SK-N-SH (cell line): ENCODE measurements around the gene TINAGL1. TPM values are rescaled to one million over a fixed set of nuclear protein-coding genes. Genes with fewer than 3 reads are reported as not detected.

ENCODE experiments used
- CTCF ChIA-PET: fragments of 300-600, 350-600 bp; formaldehyde crosslinking; extraction: SDS; loops from one replicate; lab custom pipeline; 2021; lab: Yijun Ruan, JAX
- POLR2A ChIA-PET: fragments of 350-600 bp; sonication (Branson Sonifier 250); formaldehyde crosslinking; extraction: SDS; loops from one replicate; lab custom pipeline; 2020; ENCODE audit warnings: antibody characterized with exemption, inconsistent platforms; lab: Yijun Ruan, JAX
- DNase-seq: peaks from one replicate; pipeline ENCODE4 v3.0.0; 2012
- H2AFZ ChIP-seq: fragments of 200-600 bp; sonication (generic); 2 replicates; pipeline ENCODE4 v1.8.1; 2016; ENCODE audit warnings: antibody characterized with exemption, mild to moderate bottlenecking, low read depth
- H3F3A ChIP-seq: fragments of 200-600 bp; sonication (generic); replicated peaks from 2 replicates; pipeline ENCODE3; 2016; ENCODE audit warnings: antibody characterized with exemption, mild to moderate bottlenecking; ENCODE audit not compliant: insufficient read depth
- H3K27ac ChIP-seq, 2 experiments: fragments of 200-500 bp in 1 of 2; fragments of 200-600 bp in 1 of 2; sonication (Bioruptor generic) in 1 of 2; sonication (generic), shearing (Covaris generic) in 1 of 2; 2 replicates each; pipeline versions ENCODE4 v1.5.1 to v1.6.1; 2014 to 2016; ENCODE audit warnings: low read depth in 2 of 2, inconsistent platforms in 1 of 2, low read length in 1 of 2, mild to moderate bottlenecking in 1 of 2, mixed read lengths in 1 of 2
- H3K27me3 ChIP-seq: fragments of 200-600 bp; sonication (generic), shearing (Covaris generic); 2 replicates; pipeline ENCODE4 v1.6.1; 2016; ENCODE audit warnings: mixed run types; ENCODE audit not compliant: insufficient read depth
- H3K36me3 ChIP-seq, 2 experiments: fragments of 200-500 bp in 1 of 2; fragments of 200-600 bp in 1 of 2; sonication (Bioruptor generic) in 1 of 2; sonication (generic) in 1 of 2; replicated peaks in 1 of 2; 2 replicates each; pipeline versions ENCODE3 to v1.5.1; 2014 to 2016; ENCODE audit warnings: low read length in 1 of 2, mild to moderate bottlenecking in 1 of 2; ENCODE audit not compliant: insufficient read depth in 2 of 2, control insufficient read depth in 1 of 2
- H3K4me1 ChIP-seq, 2 experiments: fragments of 200-500 bp in 1 of 2; fragments of 200-600 bp in 1 of 2; sonication (Bioruptor generic) in 1 of 2; sonication (generic), shearing (Covaris generic) in 1 of 2; 2 replicates each; pipeline versions ENCODE4 v1.5.1 to v1.6.1; 2014 to 2016; ENCODE audit warnings: low read depth in 1 of 2, low read length in 1 of 2, mixed run types in 1 of 2; ENCODE audit not compliant: insufficient read depth in 2 of 2, control insufficient read depth in 1 of 2
- H3K4me2 ChIP-seq: fragments of 200-600 bp; sonication (generic), shearing (Covaris generic); 2 replicates; pipeline ENCODE4 v1.6.1; 2017; ENCODE audit warnings: mixed run types
- H3K4me3 ChIP-seq, 2 experiments: fragments of 200-500 bp in 1 of 2; fragments of 200-600 bp in 1 of 2; sonication (Bioruptor generic) in 1 of 2; sonication (generic), shearing (Covaris generic) in 1 of 2; 2 replicates each; pipeline versions ENCODE4 v1.5.1 to v1.8.1; 2014 to 2016; ENCODE audit warnings: low read depth in 2 of 2, inconsistent platforms in 1 of 2, low read length in 1 of 2, mild to moderate bottlenecking in 1 of 2, mixed read lengths in 1 of 2, moderate library complexity in 1 of 2
- H3K79me2 ChIP-seq: fragments of 200-600 bp; sonication (generic); 2 replicates; pipeline ENCODE4 v1.8.1; 2017; ENCODE audit warnings: mild to moderate bottlenecking; ENCODE audit not compliant: insufficient read depth
- H3K9ac ChIP-seq: fragments of 200-600 bp; sonication (generic); 2 replicates; pipeline ENCODE4 v1.6.1; 2017; ENCODE audit warnings: mixed run types
- H3K9me2 ChIP-seq: fragments of 200-600 bp; sonication (generic); 2 replicates; pipeline ENCODE4 v1.6.1; 2017; ENCODE audit warnings: mixed run types
- H3K9me3 ChIP-seq: fragments of 200-600 bp; sonication (generic); 2 replicates; pipeline ENCODE4 v1.6.1; 2017; ENCODE audit warnings: mixed run types, mild to moderate bottlenecking, moderate library complexity
- H4K20me1 ChIP-seq: fragments of 200-600 bp; sonication (generic); 2 replicates; pipeline ENCODE4 v1.6.1; 2017; ENCODE audit warnings: mild to moderate bottlenecking, mixed run types; ENCODE audit not compliant: insufficient read depth
- FOSL2 ChIP-seq: IDR thresholded peaks from 2 replicates; pipeline ENCODE4 v1.4.0; 2012; ENCODE audit warnings: low read depth, mild to moderate bottlenecking, moderate library complexity, borderline replicate concordance
- FOXM1 ChIP-seq: IDR thresholded peaks from 2 replicates; pipeline ENCODE4 v1.4.0; 2012; ENCODE audit warnings: low read depth, mild to moderate bottlenecking
- GABPA ChIP-seq: IDR thresholded peaks from 2 replicates; pipeline ENCODE4 v1.4.0; 2012; ENCODE audit warnings: low read depth, mild to moderate bottlenecking
- GATA2 ChIP-seq: sonication (generic); formaldehyde crosslinking; IDR thresholded peaks from 2 replicates; pipeline ENCODE4 v1.5.0; 2020; ENCODE audit warnings: mild to moderate bottlenecking, missing genetic modification reagents
- JUND ChIP-seq: IDR thresholded peaks from 2 replicates; pipeline ENCODE4 v1.4.0; 2012
- MAX ChIP-seq: IDR thresholded peaks from 2 replicates; pipeline ENCODE4 v1.4.0; 2012; ENCODE audit warnings: low read depth
- MXI1 ChIP-seq: IDR thresholded peaks from 2 replicates; pipeline ENCODE4 v1.6.1; 2012; ENCODE audit warnings: mild to moderate bottlenecking, low read depth, low read length, improper control_type of control experiment
- RCOR1 ChIP-seq: fragments of 150-350 bp; IDR thresholded peaks from 2 replicates; pipeline ENCODE4 v1.6.1; 2017; ENCODE audit warnings: antibody characterized with exemption, low read length
- RFX5 ChIP-seq: IDR thresholded peaks from 2 replicates; pipeline ENCODE4 v1.6.1; 2012; ENCODE audit warnings: mild to moderate bottlenecking, improper control_type of control experiment, low read length
- TCF12 ChIP-seq: IDR thresholded peaks from 2 replicates; pipeline ENCODE4 v1.4.0; 2012
- TEAD4 ChIP-seq: IDR thresholded peaks from 2 replicates; pipeline ENCODE4 v1.4.0; 2012; ENCODE audit warnings: mild to moderate bottlenecking, borderline replicate concordance; ENCODE audit not compliant: insufficient read depth
- USF2 ChIP-seq: fragments of 150-350 bp; IDR thresholded peaks from 2 replicates; pipeline ENCODE4 v1.6.1; 2017; ENCODE audit warnings: antibody characterized with exemption, low read length, low read depth, borderline replicate concordance
- ZBTB33 ChIP-seq: IDR thresholded peaks from 2 replicates; pipeline ENCODE4 v1.4.0; 2012; ENCODE audit warnings: low read depth, borderline replicate concordance
- WGBS: methylation state at CpG from one replicate; pipeline ENCODE4 v1.1.6; 2017; ENCODE audit warnings: low lambda C conversion rate; 5-methylcytosine and 5-hydroxymethylcytosine counted together
- polyA plus RNA-seq, 3 experiments: library from polyadenylated mRNA; depleted of rRNA; stranded (reverse); fragments of >200 nt; gene quantifications; 2 replicates each; pipeline ENCODE4 v1.2.3, GENCODE V29; 2012

TINAGL1 gene
- polyA plus RNA-seq (2012; rRNA removed) = 0.23 TPM in 1 of 2 replicates, not detected in the other
- polyA plus RNA-seq (2012; cell fraction: cytosol; rRNA removed) = 0.01 and 0.03 TPM in 2 replicates
- 0.07 and 0.10 TPM in 2 replicates for polyA plus RNA-seq (2012; cell fraction: nucleus; rRNA removed)

DNA sequence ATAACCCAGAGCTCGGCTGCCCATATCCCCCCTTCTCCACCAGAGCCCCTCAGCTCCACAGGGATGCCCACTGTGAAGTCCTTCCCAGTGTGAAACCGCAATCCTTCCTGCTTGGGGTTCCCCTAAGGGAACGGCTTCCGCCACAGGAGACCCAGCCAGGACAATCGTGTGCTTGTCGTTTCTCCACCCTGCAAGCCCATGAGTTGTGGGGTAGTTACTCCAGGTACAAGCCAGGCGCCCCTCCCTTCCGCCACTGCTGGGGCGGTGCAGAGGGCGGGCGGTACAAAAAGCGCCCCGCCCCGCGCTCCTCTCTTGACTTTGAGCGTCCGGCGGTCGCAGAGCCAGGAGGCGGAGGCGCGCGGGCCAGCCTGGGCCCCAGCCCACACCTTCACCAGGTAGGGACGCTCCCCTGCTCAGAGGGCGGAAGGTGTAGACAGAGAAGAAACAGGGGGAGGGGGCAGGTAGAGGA is at the start of gene TINAGL1:
TSS of gene TINAGL1 (plus strand) at position 315 of the 469 bp plus-strand sequence. CDS start 634 bp downstream, outside the sequence.
- CTCF ChIA-PET = interaction anchor here (1.2 to 2.5 kb wide), 4 partner anchors 11 to 42 kb away, joined by 3 to 10 read pairs (median 6); no protein-coding TSS in a partner anchor
- no peak for TF ChIP-seq JUND
- TF ChIP-seq FOSL2 = no peak
- TF ChIP-seq RFX5 = no peak
- no peak for TF ChIP-seq ZBTB33
- TF ChIP-seq TEAD4 = no peak
- TF ChIP-seq TCF12 = no peak
- TF ChIP-seq GATA2 (CRISPR knock-in tag) = no peak
- no peak for TF ChIP-seq MXI1
- TF ChIP-seq RCOR1 = no peak
- no peak within 1 kb of the TSS for H3K9ac ChIP-seq
- no peaks in the 10 kb centered on the region for H3K9me2 ChIP-seq
- H4K20me1 ChIP-seq = no peaks in the 10 kb centered on the region
- H3K36me3 ChIP-seq = no peaks in the 10 kb centered on the region
- H3K27ac ChIP-seq = no peak within 1 kb of the TSS
- H3K79me2 ChIP-seq = no peaks in the 10 kb centered on the region
- no peak within 1 kb of the TSS for H2AFZ ChIP-seq
- H3K4me2 ChIP-seq = no peak within 1 kb of the TSS
- 94% methylated on average over 20 of the region's 25 CpGs for WGBS
- no peaks in the 10 kb centered on the region for H3K9me3 ChIP-seq
- peaks cover 14 to 17% of the 10 kb centered on the region in 2 experiments; a peak in 3 of 4 replicates for H3K4me1 ChIP-seq
- DNase-seq = no peak
- H3K27me3 ChIP-seq = no peaks in the 10 kb centered on the region
- no peak within 1 kb of the TSS for H3K4me3 ChIP-seq
- H3F3A ChIP-seq = peaks cover 8% of the 10 kb centered on the region
- POLR2A ChIA-PET = no interaction called here

- no peak for TF ChIP-seq MAX
- TF ChIP-seq GABPA = no peak
- no peak for TF ChIP-seq FOXM1
- TF ChIP-seq USF2 = no peak
- TF ChIP-seq, all 33 proteins: peak for 0
- peaks cover 4% of the 10 kb centered on the region for H3F3A ChIP-seq
- H3K9me2 ChIP-seq = no peaks in the 10 kb centered on the region
- no peaks in the 10 kb centered on the region for H3K36me3 ChIP-seq
- no peaks in the 10 kb centered on the region for H4K20me1 ChIP-seq
- no peak overlapping the region for H3K4me3 ChIP-seq
- no peaks in the 10 kb centered on the region for H3K79me2 ChIP-seq
- DNase-seq = no peak
- ChIA-PET POLR2A (no interaction called here), CTCF (interaction anchor here (1.6 to 3.5 kb wide), 3 partner anchors 14 to 108 kb away, joined by 4 to 23 read pairs (median 19); no protein-coding TSS in a partner anchor)
- peak overlapping the region; percentile 53 to 96; a peak in 3 of 4 replicates for H3K27ac ChIP-seq
- peaks cover 13 to 20% of the 10 kb centered on the region in 2 experiments; a peak in 3 of 4 replicates for H3K4me1 ChIP-seq
- H2AFZ ChIP-seq = peak overlapping the region; percentile 0; the same call in 1 of the 2 replicates
- H3K4me2 ChIP-seq = 0 out of 2 replicates have a peak overlapping the region, but pooled peaks have one; percentile 34
- no peaks in the 10 kb centered on the region for H3K9me3 ChIP-seq
- WGBS = 29% methylated on average over 4 of the region's 4 CpGs
- H3K27me3 ChIP-seq = no peaks in the 10 kb centered on the region
- no peak overlapping the region for H3K9ac ChIP-seq
These were observed 46.2 kb upstream of the TINAGL1 start for GRCh38 chr1:31529999-31530684.
